Astrocyte (in vitro differentiated cells and primary cell): Measurements from ENCODE around the gene CHFR.

Experiments
- CTCF ChIP-seq: IDR thresholded peaks from 2 replicates; pipeline ENCODE4 v1.5.1; 2011; ENCODE audit warnings: low read depth, mild to moderate bottlenecking, inconsistent platforms, low read length, moderate library complexity; ENCODE audit not compliant: insufficient read depth
- EZH2 ChIP-seq: IDR thresholded peaks from 2 replicates; pipeline ENCODE4 v1.6.1; 2012; ENCODE audit warnings: mild to moderate bottlenecking, low read length, inconsistent platforms; ENCODE audit not compliant: insufficient read depth

GRCh38 chr12:132909030-132909368, 21.6 kb upstream of the CHFR start:
- TF ChIP-seq CTCF = no peak
- no peak for TF ChIP-seq EZH2
